ENCODE data around the gene BPGM. TPM values are rescaled to one million over a fixed set of nuclear protein-coding genes. Genes with fewer than 3 reads are reported as not detected.

The BPGM gene
- total and polyA plus RNA-seq, 2 donors (not counting 1 experiment from before 2014, with no cell fraction given) = 7.0 to 9.7 TPM

DNA sequence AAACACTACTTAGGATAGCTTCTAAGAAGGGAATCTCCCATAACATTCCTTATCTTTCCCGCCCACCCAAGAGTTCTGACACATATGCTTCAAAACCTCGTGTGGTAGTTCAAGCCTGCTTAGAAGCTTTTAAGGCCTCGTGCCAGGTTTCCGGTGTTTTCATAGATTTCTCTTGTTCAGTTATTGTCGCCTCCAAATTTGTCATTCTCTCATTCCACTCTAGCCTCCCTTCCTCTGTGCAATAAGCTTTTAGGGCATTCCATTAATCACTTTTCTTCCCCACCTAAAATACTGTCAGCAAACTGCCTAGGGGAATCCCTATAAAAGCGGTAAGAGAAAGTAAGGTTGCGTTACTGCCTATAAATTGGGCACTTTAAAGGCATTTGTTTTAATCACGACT, 718 bp upstream of the BPGM start:
- Histone ChIP-seq H3K36me3 (replicated peaks in 1 of 2; ENCODE audit: control extremely low read depth in 1 of 2, control insufficient read depth in 1 of 2, extremely low read depth in 1 of 2, insufficient read depth in 2 of 2, low read length in 1 of 2) (no peaks in the 10 kb centered on the region), H4K20me1 (ENCODE audit: control insufficient read depth, insufficient read depth, low read length, poor library complexity, severe bottlenecking) (no peaks in the 10 kb centered on the region), H2AFZ (ENCODE audit: insufficient read depth, low read depth, low read length, poor library complexity, severe bottlenecking) (peak overlapping the region; percentile 83), H3K9me3 (ENCODE audit: control extremely low read depth in 1 of 3, control insufficient read depth in 2 of 3, insufficient read depth in 1 of 3, low read length in 2 of 3) (no peaks in the 10 kb centered on the region), H3K27me3 (replicated peaks in 1 of 4; ENCODE audit: control extremely low read depth in 1 of 4, control insufficient read depth in 3 of 4, insufficient read depth in 4 of 4, low read length in 3 of 4) (no peaks in the 10 kb centered on the region), H3K4me2 (replicated peaks; ENCODE audit: low read depth, low read length, poor library complexity, severe bottlenecking) (peak overlapping the region; percentile 88), H3K79me2 (ENCODE audit: control insufficient read depth, insufficient read depth, low read length) (peaks cover 23% of the 10 kb centered on the region), H3K9ac (ENCODE audit: low read length) (peak overlapping the region; percentile 81), H3K27ac (ENCODE audit: low read length in 2 of 2) (peak overlapping the region; percentile 84 to 85), H3K4me3 (ENCODE audit: control extremely low read depth in 1 of 5, extremely low read depth in 1 of 5, insufficient read depth in 1 of 5, low read depth in 2 of 5, low read length in 4 of 5) (peak overlapping the region; percentile 63 to 93 (median 79)), H3K4me1 (ENCODE audit: control insufficient read depth in 2 of 2, insufficient read depth in 2 of 2, low read length in 2 of 2) (peaks cover 12 to 26% of the 10 kb centered on the region in 2 donors)
- no peak for TF ChIP-seq EZH2 (IDR thresholded peaks at IDR 0.05; ENCODE audit: borderline replicate concordance, insufficient read depth, low read depth, low read length, poor library complexity, severe bottlenecking)
- TF ChIP-seq, protein P1, sequence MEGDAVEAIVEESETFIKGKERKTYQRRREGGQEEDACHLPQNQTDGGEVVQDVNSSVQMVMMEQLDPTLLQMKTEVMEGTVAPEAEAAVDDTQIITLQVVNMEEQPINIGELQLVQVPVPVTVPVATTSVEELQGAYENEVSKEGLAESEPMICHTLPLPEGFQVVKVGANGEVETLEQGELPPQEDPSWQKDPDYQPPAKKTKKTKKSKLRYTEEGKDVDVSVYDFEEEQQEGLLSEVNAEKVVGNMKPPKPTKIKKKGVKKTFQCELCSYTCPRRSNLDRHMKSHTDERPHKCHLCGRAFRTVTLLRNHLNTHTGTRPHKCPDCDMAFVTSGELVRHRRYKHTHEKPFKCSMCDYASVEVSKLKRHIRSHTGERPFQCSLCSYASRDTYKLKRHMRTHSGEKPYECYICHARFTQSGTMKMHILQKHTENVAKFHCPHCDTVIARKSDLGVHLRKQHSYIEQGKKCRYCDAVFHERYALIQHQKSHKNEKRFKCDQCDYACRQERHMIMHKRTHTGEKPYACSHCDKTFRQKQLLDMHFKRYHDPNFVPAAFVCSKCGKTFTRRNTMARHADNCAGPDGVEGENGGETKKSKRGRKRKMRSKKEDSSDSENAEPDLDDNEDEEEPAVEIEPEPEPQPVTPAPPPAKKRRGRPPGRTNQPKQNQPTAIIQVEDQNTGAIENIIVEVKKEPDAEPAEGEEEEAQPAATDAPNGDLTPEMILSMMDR (IDR thresholded peaks at IDR 0.05) = no peak
- DNase-seq (no peak), ATAC-seq (ENCODE audit: low read depth) (no peak)
- Mint-ChIP-seq H3K9me3 (ENCODE audit: insufficient read depth) (no peaks in the 10 kb centered on the region), H3K4me3 (no peak overlapping the region), H3K27ac (no peak overlapping the region), H3K27me3 (no peaks in the 10 kb centered on the region), H3K4me1 (peaks cover 18% of the 10 kb centered on the region)
- ChIA-PET CTCF (interaction anchor here (0.8 to 3.7 kb wide), 7 partner anchors 9 to 629 kb away, joined by 3 to 35 read pairs (median 4); partner anchors contain the start of gene AGBL3), POLR2A (interaction anchor here (1.1 to 1.8 kb wide), 4 partner anchors 12 to 525 kb away, joined by 3 to 9 read pairs (median 6); partner anchors contain the start of genes CYREN and TMEM140)
- intact Hi-C loops (cut with micrococcal nuclease) = loop anchor here (1.0 to 5.0 kb wide), 13 partner anchors 13 to 1564 kb away; partner anchors contain the start of genes AGBL3, AKR1B1, CHCHD3 and CNOT4
- WGBS (ENCODE audit: insufficient coverage) = 16% methylated on average over 4 of the region's 8 CpGs

DNA sequence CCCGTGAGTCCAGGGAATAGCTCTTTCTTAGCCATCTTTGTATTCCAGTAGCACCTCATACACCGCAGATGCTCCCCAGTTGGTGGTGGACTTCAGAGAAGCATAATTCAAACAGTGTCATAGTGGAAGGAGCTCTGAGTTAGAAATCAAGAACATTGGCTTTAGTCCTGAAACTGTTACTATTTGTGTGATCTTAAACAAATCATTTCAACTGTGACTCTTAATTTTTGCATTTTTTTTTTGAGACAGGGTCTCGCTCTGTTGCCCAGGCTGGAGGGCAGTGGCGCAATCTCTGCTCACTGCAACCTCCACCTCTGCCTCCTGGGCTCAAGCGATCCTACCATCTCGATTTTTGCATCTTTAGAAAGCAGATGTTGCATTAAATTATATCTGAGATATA, 1.8 kb downstream of the BPGM start:
- Histone ChIP-seq H3K4me3 (ENCODE audit: control extremely low read depth in 1 of 5, extremely low read depth in 1 of 5, insufficient read depth in 1 of 5, low read depth in 2 of 5, low read length in 4 of 5) (no peak overlapping the region), H3K9me3 (ENCODE audit: control extremely low read depth in 1 of 3, control insufficient read depth in 2 of 3, insufficient read depth in 1 of 3, low read length in 2 of 3) (no peaks in the 10 kb centered on the region), H4K20me1 (ENCODE audit: control insufficient read depth, insufficient read depth, low read length, poor library complexity, severe bottlenecking) (peaks cover 11% of the 10 kb centered on the region), H3K4me1 (ENCODE audit: control insufficient read depth in 2 of 2, insufficient read depth in 2 of 2, low read length in 2 of 2) (peaks cover 12 to 26% of the 10 kb centered on the region in 2 donors), H2AFZ (ENCODE audit: insufficient read depth, low read depth, low read length, poor library complexity, severe bottlenecking) (no peak overlapping the region), H3K27me3 (replicated peaks in 1 of 4; ENCODE audit: control extremely low read depth in 1 of 4, control insufficient read depth in 3 of 4, insufficient read depth in 4 of 4, low read length in 3 of 4) (no peaks in the 10 kb centered on the region), H3K27ac (ENCODE audit: low read length in 2 of 2) (no peak overlapping the region), H3K36me3 (replicated peaks in 1 of 2; ENCODE audit: control extremely low read depth in 1 of 2, control insufficient read depth in 1 of 2, extremely low read depth in 1 of 2, insufficient read depth in 2 of 2, low read length in 1 of 2) (no peaks in the 10 kb centered on the region), H3K79me2 (ENCODE audit: control insufficient read depth, insufficient read depth, low read length) (peaks cover 47% of the 10 kb centered on the region), H3K9ac (ENCODE audit: low read length) (no peak overlapping the region), H3K4me2 (replicated peaks; ENCODE audit: low read depth, low read length, poor library complexity, severe bottlenecking) (peak overlapping the region; percentile 24)
- no peaks in the 10 kb centered on the region for H3K9me3 Mint-ChIP-seq (ENCODE audit: insufficient read depth)
- ChIA-PET POLR2A (interaction anchor here (1.0 kb wide), 1 partner anchor 215 kb away, joined by 3 read pairs; no protein-coding TSS in a partner anchor), CTCF (interaction anchor here (0.7 to 3.2 kb wide), 5 partner anchors 13 to 216 kb away, joined by 3 to 33 read pairs (median 4); no protein-coding TSS in a partner anchor)
- no peak for ATAC-seq (ENCODE audit: low read depth)
- peak; percentile 13 for DNase-seq
- TF ChIP-seq EZH2 (IDR thresholded peaks at IDR 0.05; ENCODE audit: borderline replicate concordance, insufficient read depth, low read depth, low read length, poor library complexity, severe bottlenecking) = no peak
- TF ChIP-seq, protein P1 (IDR thresholded peaks at IDR 0.05) = no peak
- H3K27me3 Mint-ChIP-seq = no peaks in the 10 kb centered on the region
- H3K27ac Mint-ChIP-seq = no peak overlapping the region
- no CpG with 5 or more reads among the region's 6 CpGs for WGBS (ENCODE audit: insufficient coverage)
- H3K4me1 Mint-ChIP-seq = peaks cover 21% of the 10 kb centered on the region
- no peak overlapping the region for H3K4me3 Mint-ChIP-seq
- intact Hi-C loops (cut with micrococcal nuclease) = loop anchor here (5.0 kb wide), 3 partner anchors 119 to 1566 kb away; partner anchors contain the start of genes CHCHD3 and TMEM140
